HUES6 (cell line): Measurements from ENCODE around the gene CHRNB2.

ENCODE experiments used
- H3K27ac ChIP-seq: 2 replicates; pipeline ENCODE4 v1.7.0; 2013; ENCODE audit warnings: low read depth, mild to moderate bottlenecking, low read length, inconsistent platforms
- H3K27me3 ChIP-seq: 2 replicates; pipeline ENCODE4 v1.6.1; 2013; ENCODE audit warnings: low read length; ENCODE audit not compliant: control insufficient read depth, insufficient read depth
- H3K36me3 ChIP-seq: 2 replicates; pipeline ENCODE4 v1.6.1; 2013; ENCODE audit warnings: low read length; ENCODE audit not compliant: control insufficient read depth, insufficient read depth
- H3K4me1 ChIP-seq: 2 replicates; pipeline ENCODE4 v1.6.1; 2013; ENCODE audit warnings: low read length; ENCODE audit not compliant: control insufficient read depth, insufficient read depth
- H3K4me3 ChIP-seq: 2 replicates; pipeline ENCODE4 v1.5.1; 2013; ENCODE audit warnings: low read depth, low read length
- H3K9ac ChIP-seq: one replicate; pipeline ENCODE4 v1.6.1; 2013; ENCODE audit warnings: mild to moderate bottlenecking, low read length
- H3K9me3 ChIP-seq: 2 replicates; pipeline ENCODE4 v1.6.1; 2013; ENCODE audit warnings: low read depth, low read length; ENCODE audit not compliant: control insufficient read depth, insufficient read depth

CHRNB2 gene

DNA sequence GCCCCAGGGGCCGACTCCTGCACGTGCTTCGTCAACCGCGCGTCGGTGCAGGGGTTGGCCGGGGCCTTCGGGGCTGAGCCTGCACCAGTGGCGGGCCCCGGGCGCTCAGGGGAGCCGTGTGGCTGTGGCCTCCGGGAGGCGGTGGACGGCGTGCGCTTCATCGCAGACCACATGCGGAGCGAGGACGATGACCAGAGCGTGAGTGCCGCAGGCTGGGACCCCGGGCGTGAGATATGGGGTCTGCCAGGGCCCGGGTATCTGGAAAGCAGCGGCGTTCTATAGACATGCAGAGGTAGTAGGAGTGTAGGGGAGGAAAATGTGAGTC lies 4.3 kb downstream of the CHRNB2 start:
- no peaks in the 10 kb centered on the region for H3K9me3 ChIP-seq
- 0 out of 2 replicates have a peak, but pooled peaks cover 4% of the 10 kb centered on the region for H3K36me3 ChIP-seq
- no peak overlapping the region for H3K27ac ChIP-seq
- no peak overlapping the region for H3K9ac ChIP-seq
- peaks cover 15% of the 10 kb centered on the region; the same call in 1 of the 2 replicates for H3K4me1 ChIP-seq
- H3K4me3 ChIP-seq, result no peak overlapping the region
- H3K27me3 ChIP-seq, result peaks cover 42% of the 10 kb centered on the region

DNA sequence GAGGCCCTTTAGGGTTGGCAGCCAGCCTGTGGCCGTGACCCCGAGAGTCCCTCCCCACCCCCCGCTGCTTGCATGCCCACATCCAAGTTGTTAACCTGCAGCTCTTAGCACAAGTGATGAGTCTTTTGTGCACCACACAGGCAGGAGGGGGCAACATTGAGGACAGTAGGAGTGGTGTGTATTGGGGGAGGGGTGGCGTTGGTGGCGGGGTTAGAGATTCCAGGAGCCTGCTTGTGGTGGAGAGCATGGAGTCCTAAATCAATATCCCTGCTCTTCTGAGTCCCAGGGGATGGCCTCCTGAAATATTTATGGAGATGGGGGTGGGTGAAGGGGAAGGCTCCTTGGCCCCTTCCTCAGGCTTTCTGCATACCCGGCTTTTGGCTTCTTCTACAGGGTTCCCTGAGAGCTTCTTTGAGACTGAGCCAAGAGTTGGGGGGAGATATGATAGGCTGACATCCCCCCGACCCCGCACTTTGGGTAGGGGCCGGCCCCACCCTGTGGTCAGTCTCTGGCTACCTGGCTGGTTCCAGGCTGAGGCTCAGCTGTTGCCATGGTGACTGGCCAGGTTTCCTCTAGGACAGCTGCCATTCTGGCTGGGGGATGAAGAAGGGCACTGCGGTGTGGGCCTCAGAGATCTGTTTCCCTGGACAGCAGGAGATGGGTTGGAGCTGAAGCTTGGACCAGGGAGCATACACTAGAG lies 5.0 kb downstream of the CHRNB2 start:
- Histone ChIP-seq H3K4me1 (peaks cover 15% of the 10 kb centered on the region; the same call in 1 of the 2 replicates), H3K36me3 (peaks cover 11% of the 10 kb centered on the region; the same call in 1 of the 2 replicates), H3K9ac (no peak overlapping the region), H3K4me3 (no peak overlapping the region), H3K27me3 (peaks cover 35% of the 10 kb centered on the region), H3K27ac (no peak overlapping the region), H3K9me3 (no peaks in the 10 kb centered on the region)

DNA sequence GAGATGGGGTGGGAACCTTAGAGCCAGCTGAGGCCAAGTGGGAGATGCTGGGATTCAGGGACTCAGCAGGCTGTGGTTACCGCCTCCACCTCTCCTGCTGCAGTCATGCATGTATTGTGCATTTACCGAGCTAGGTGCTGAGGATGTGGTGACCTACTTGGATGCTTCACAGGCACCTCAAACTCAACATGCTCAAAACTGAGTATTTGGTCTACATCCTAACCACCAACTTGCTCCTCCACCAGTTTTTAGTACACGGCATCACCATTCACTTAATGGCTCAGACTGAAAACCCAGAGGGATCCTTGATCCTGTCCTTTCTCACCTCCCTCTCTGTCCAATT lies 5.6 kb downstream of the CHRNB2 start:
- Histone ChIP-seq H3K9ac (no peak overlapping the region), H3K27ac (no peak overlapping the region), H3K4me1 (peaks cover 15% of the 10 kb centered on the region; the same call in 1 of the 2 replicates), H3K27me3 (peaks cover 32% of the 10 kb centered on the region), H3K36me3 (peaks cover 16% of the 10 kb centered on the region), H3K9me3 (no peaks in the 10 kb centered on the region), H3K4me3 (no peak overlapping the region)

DNA sequence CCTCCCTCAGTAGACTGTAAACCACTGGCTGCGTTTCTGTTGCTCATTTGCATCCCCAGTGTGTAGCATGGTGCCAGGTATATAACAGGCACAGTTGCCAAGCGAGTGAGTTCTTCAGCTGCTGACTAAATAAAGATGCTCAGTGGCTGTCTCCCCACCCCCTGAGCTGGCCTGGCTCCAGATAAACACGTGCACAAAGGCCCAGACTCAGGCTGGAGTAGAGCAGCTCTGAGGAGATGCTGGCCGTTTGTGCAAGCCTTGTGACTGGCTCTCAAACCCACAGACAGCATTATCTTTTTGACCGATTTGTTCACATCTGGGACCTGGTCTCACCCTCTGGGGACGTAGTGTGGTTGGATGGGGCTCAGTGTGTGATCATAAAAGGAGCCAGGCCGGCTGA lies 7.1 kb downstream of the CHRNB2 start:
- no peak overlapping the region for H3K27ac ChIP-seq
- no peak overlapping the region for H3K9ac ChIP-seq
- no peak overlapping the region for H3K4me3 ChIP-seq
- H3K4me1 ChIP-seq, result peaks cover 11% of the 10 kb centered on the region; the same call in 1 of the 2 replicates
- peaks cover 16% of the 10 kb centered on the region; the same call in 1 of the 2 replicates for H3K27me3 ChIP-seq
- H3K36me3 ChIP-seq, result peaks cover 32% of the 10 kb centered on the region
- no peaks in the 10 kb centered on the region for H3K9me3 ChIP-seq

- Histone ChIP-seq H3K4me3 (no peak overlapping the region), H3K4me1 (peaks cover 11% of the 10 kb centered on the region; the same call in 1 of the 2 replicates), H3K27ac (no peak overlapping the region), H3K9me3 (no peaks in the 10 kb centered on the region), H3K9ac (no peak overlapping the region), H3K27me3 (peaks cover 10% of the 10 kb centered on the region; the same call in 1 of the 2 replicates), H3K36me3 (peaks cover 38% of the 10 kb centered on the region)
Observed at GRCh38 chr1:154575147-154575927, 7.8 kb downstream of the CHRNB2 start.

DNA sequence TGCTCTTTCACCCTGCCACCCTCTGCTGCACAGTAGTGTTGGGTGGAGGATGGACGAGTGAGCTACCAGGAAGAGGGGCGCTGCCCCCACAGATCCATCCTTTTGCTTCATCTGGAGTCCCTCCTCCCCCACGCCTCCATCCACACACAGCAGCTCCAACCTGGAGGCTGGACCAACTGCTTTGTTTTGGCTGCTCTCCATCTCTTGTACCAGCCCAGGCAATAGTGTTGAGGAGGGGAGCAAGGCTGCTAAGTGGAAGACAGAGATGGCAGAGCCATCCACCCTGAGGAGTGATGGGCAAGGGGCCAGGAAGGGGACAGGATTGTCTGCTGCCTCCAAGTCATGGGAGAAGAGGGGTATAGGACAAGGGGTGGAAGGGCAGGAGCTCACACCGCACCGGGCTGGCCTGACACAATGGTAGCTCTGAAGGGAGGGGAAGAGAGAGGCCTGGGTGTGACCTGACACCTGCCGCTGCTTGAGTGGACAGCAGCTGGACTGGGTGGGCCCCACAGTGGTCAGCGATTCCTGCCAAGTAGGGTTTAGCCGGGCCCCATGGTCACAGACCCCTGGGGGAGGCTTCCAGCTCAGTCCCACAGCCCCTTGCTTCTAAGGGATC lies 8.5 kb downstream of the CHRNB2 start:
- Histone ChIP-seq H3K9ac (no peak overlapping the region), H3K27ac (no peak overlapping the region), H3K27me3 (peaks cover 3% of the 10 kb centered on the region; the same call in 1 of the 2 replicates), H3K4me1 (peaks cover 11% of the 10 kb centered on the region; the same call in 1 of the 2 replicates), H3K9me3 (no peaks in the 10 kb centered on the region), H3K4me3 (no peak overlapping the region), H3K36me3 (peaks cover 45% of the 10 kb centered on the region)

DNA sequence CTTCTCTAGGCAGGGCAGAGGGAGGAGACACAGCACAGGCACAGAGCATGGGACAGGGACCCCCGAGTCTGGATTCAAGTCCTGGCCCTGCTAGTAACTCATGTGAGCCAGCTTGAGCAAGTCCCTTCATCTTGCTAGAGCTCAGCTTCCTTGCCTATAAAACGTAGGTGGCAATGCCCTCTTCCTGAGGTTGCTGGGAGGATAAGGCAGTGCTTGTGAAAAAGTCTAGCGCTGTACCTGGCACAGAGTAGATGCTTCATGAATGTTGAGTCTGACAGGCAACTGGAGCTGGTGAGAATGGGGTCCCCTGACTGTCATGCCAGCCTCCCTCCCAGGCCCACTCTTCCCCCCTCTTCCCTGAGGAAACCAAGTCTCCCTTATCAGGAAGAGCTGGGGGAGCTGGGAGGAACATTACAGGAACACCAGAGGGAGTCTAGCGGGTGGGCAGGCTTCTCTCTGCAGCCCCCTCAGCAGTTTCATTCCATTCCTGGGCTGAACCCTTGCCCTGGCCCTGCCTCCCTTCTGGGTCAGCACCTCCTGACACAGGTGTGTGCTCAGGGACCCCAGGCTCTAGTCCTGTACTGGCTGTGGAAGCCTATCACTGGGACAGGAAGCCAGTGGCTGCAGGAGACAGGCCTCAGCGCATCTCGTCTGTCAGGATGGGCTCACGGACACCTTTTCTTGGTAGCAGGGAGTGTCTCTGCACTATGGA lies 9.9 kb downstream of the CHRNB2 start:
- H3K27ac ChIP-seq, result no peak overlapping the region
- H3K27me3 ChIP-seq, result no peaks in the 10 kb centered on the region
- H3K9me3 ChIP-seq, result no peaks in the 10 kb centered on the region
- peaks cover 58% of the 10 kb centered on the region for H3K36me3 ChIP-seq
- peaks cover 7% of the 10 kb centered on the region; the same call in 1 of the 2 replicates for H3K4me1 ChIP-seq
- no peak overlapping the region for H3K4me3 ChIP-seq
- H3K9ac ChIP-seq, result no peak overlapping the region

GRCh38 chr1:154578058-154578418 lies 10.5 kb downstream of the CHRNB2 start:
- H3K4me3 ChIP-seq, result no peak overlapping the region
- H3K9me3 ChIP-seq, result no peaks in the 10 kb centered on the region
- peaks cover 1% of the 10 kb centered on the region; the same call in 1 of the 2 replicates for H3K4me1 ChIP-seq
- no peaks in the 10 kb centered on the region for H3K27me3 ChIP-seq
- peaks cover 63% of the 10 kb centered on the region for H3K36me3 ChIP-seq
- no peak overlapping the region for H3K9ac ChIP-seq
- H3K27ac ChIP-seq, result no peak overlapping the region

- H3K4me3 ChIP-seq, result no peak overlapping the region
- no peaks in the 10 kb centered on the region for H3K9me3 ChIP-seq
- no peak overlapping the region for H3K9ac ChIP-seq
- H3K4me1 ChIP-seq, result no peaks in the 10 kb centered on the region
- no peak overlapping the region for H3K27ac ChIP-seq
- peaks cover 77% of the 10 kb centered on the region for H3K36me3 ChIP-seq
- no peaks in the 10 kb centered on the region for H3K27me3 ChIP-seq
Observed at GRCh38 chr1:154579374-154579773, 11.8 kb downstream of the CHRNB2 start.

DNA sequence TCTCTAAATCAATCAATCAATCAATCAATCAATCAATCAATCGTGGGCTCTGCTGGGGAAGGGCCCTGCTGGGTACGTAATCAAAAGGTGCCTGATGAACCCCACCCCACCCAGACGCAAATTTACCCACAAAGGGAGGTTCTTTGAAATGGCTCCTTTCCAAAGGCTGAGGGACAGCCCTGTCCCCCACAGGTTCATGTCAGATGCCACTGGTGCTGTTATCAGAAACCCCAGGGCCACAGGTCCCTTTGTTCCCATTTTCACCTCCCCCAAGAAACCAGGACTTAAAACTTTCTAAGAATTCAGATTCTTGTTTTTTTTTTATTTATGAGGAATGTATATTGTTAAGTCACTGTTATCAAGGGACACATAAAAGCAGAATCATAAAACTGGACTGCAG lies 14.2 kb downstream of the CHRNB2 start:
- H3K4me3 ChIP-seq, result no peak overlapping the region
- peaks cover 98% of the 10 kb centered on the region for H3K36me3 ChIP-seq
- no peaks in the 10 kb centered on the region for H3K27me3 ChIP-seq
- no peaks in the 10 kb centered on the region for H3K4me1 ChIP-seq
- H3K9ac ChIP-seq, result no peak overlapping the region
- no peak overlapping the region for H3K27ac ChIP-seq
- no peaks in the 10 kb centered on the region for H3K9me3 ChIP-seq
